Dendritic cell treated with granulocyte-macrophage colony-stimulating factor and Interleukin-4, amounts not matched to agents 40 ng/mL and 50 ng/mL, for 4 days (primary cell): ENCODE measurements around the gene C1orf21.

Experiments used
- H3K27ac Mint-ChIP-seq: one replicate; pipeline ENCODE4 v1.8.0; 2022; ENCODE audit warnings: mild to moderate bottlenecking, mixed read lengths
- H3K27me3 Mint-ChIP-seq: one replicate; pipeline ENCODE4 v1.8.0; 2022; ENCODE audit warnings: mild to moderate bottlenecking, mixed read lengths
- H3K36me3 Mint-ChIP-seq: one replicate; pipeline ENCODE4 v1.8.0; 2022; ENCODE audit warnings: low read depth, mixed read lengths
- H3K4me1 Mint-ChIP-seq: one replicate; pipeline ENCODE4 v1.8.0; 2022; ENCODE audit warnings: low read depth, mixed read lengths
- H3K4me3 Mint-ChIP-seq: one replicate; pipeline ENCODE4 v1.8.0; 2022; ENCODE audit warnings: mild to moderate bottlenecking, moderate library complexity, mixed read lengths
- H3K9me3 Mint-ChIP-seq: one replicate; pipeline ENCODE4 v1.8.0; 2022; ENCODE audit warnings: mixed read lengths
- intact Hi-C: fragments of 100-400 bp; cut with micrococcal nuclease; formaldehyde crosslinking; loops from one replicate; pipeline ENCODE4 v1.15.0; 2022

C1orf21 gene

GRCh38 chr1:184545601-184546000, 158.8 kb downstream of the C1orf21 start:
- Mint-ChIP-seq H3K9me3 (no peaks in the 10 kb centered on the region), H3K27ac (no peak overlapping the region), H3K27me3 (no peaks in the 10 kb centered on the region), H3K4me1 (no peaks in the 10 kb centered on the region), H3K36me3 (no peaks in the 10 kb centered on the region), H3K4me3 (no peak overlapping the region)
- intact Hi-C loops, result no loop called here

- no peak overlapping the region for H3K4me3 Mint-ChIP-seq
- H3K27ac Mint-ChIP-seq, result no peak overlapping the region
- no peaks in the 10 kb centered on the region for H3K36me3 Mint-ChIP-seq
- H3K9me3 Mint-ChIP-seq, result no peaks in the 10 kb centered on the region
- intact Hi-C loops, result no loop called here
- no peaks in the 10 kb centered on the region for H3K27me3 Mint-ChIP-seq
- no peaks in the 10 kb centered on the region for H3K4me1 Mint-ChIP-seq
Observed at GRCh38 chr1:184552446-184552845, 165.6 kb downstream of the C1orf21 start.

GRCh38 chr1:184553845-184554244, 167.0 kb downstream of the C1orf21 start:
- Mint-ChIP-seq H3K9me3 (no peaks in the 10 kb centered on the region), H3K27me3 (no peaks in the 10 kb centered on the region), H3K4me3 (no peak overlapping the region), H3K27ac (no peak overlapping the region), H3K4me1 (no peaks in the 10 kb centered on the region), H3K36me3 (no peaks in the 10 kb centered on the region)
- intact Hi-C loops, result no loop called here

- peaks cover 8% of the 10 kb centered on the region for H3K9me3 Mint-ChIP-seq
- H3K4me1 Mint-ChIP-seq, result peaks cover 9% of the 10 kb centered on the region
- no peaks in the 10 kb centered on the region for H3K27me3 Mint-ChIP-seq
- no peak overlapping the region for H3K4me3 Mint-ChIP-seq
- intact Hi-C loops, result no loop called here
- H3K36me3 Mint-ChIP-seq, result no peaks in the 10 kb centered on the region
- H3K27ac Mint-ChIP-seq, result no peak overlapping the region
Observed at GRCh38 chr1:184555665-184556641, 169.1 kb downstream of the C1orf21 start.

GRCh38 chr1:184556665-184557064, 169.8 kb downstream of the C1orf21 start:
- no peak overlapping the region for H3K4me3 Mint-ChIP-seq
- intact Hi-C loops, result no loop called here

GRCh38 chr1:184557423-184558347, 170.9 kb downstream of the C1orf21 start:
- Mint-ChIP-seq H3K4me3 (no peak overlapping the region), H3K27ac (no peak overlapping the region), H3K9me3 (peaks cover 8% of the 10 kb centered on the region)

More at GRCh38 chr1:184556665-184557064, 169.8 kb downstream of the C1orf21 start:
- Mint-ChIP-seq H3K9me3 (peaks cover 8% of the 10 kb centered on the region), H3K27me3 (no peaks in the 10 kb centered on the region), H3K4me1 (peaks cover 9% of the 10 kb centered on the region), H3K36me3 (no peaks in the 10 kb centered on the region), H3K27ac (no peak overlapping the region)

GRCh38 chr1:184558691-184559090, 171.9 kb downstream of the C1orf21 start:
- intact Hi-C loops, result no loop called here
- Mint-ChIP-seq H3K4me3 (no peak overlapping the region), H3K9me3 (peaks cover 8% of the 10 kb centered on the region), H3K4me1 (peaks cover 9% of the 10 kb centered on the region), H3K27me3 (no peaks in the 10 kb centered on the region), H3K36me3 (no peaks in the 10 kb centered on the region), H3K27ac (no peak overlapping the region)

More at GRCh38 chr1:184557423-184558347, 170.9 kb downstream of the C1orf21 start:
- Mint-ChIP-seq H3K36me3 (no peaks in the 10 kb centered on the region), H3K27me3 (no peaks in the 10 kb centered on the region), H3K4me1 (peaks cover 9% of the 10 kb centered on the region)
- intact Hi-C loops, result no loop called here

GRCh38 chr1:184559117-184559713, 172.4 kb downstream of the C1orf21 start:
- no peak overlapping the region for H3K27ac Mint-ChIP-seq

GRCh38 chr1:184562806-184563205, 176.0 kb downstream of the C1orf21 start:
- no peak overlapping the region for H3K4me3 Mint-ChIP-seq
- H3K9me3 Mint-ChIP-seq, result peaks cover 8% of the 10 kb centered on the region
- no peaks in the 10 kb centered on the region for H3K27me3 Mint-ChIP-seq
- no peaks in the 10 kb centered on the region for H3K36me3 Mint-ChIP-seq
- no peak overlapping the region for H3K27ac Mint-ChIP-seq
- intact Hi-C loops, result loop anchor here (2.0 to 5.0 kb wide), 3 partner anchors 99 to 488 kb away; no protein-coding TSS in a partner anchor
- peaks cover 15% of the 10 kb centered on the region for H3K4me1 Mint-ChIP-seq

More at GRCh38 chr1:184559117-184559713, 172.4 kb downstream of the C1orf21 start:
- Mint-ChIP-seq H3K9me3 (peaks cover 8% of the 10 kb centered on the region), H3K36me3 (no peaks in the 10 kb centered on the region), H3K4me1 (peaks cover 9% of the 10 kb centered on the region), H3K27me3 (no peaks in the 10 kb centered on the region), H3K4me3 (no peak overlapping the region)
- intact Hi-C loops, result no loop called here

- Mint-ChIP-seq H3K27me3 (no peaks in the 10 kb centered on the region), H3K4me3 (no peak overlapping the region), H3K9me3 (peaks cover 8% of the 10 kb centered on the region), H3K36me3 (no peaks in the 10 kb centered on the region), H3K27ac (no peak overlapping the region), H3K4me1 (peaks cover 20% of the 10 kb centered on the region)
- intact Hi-C loops, result loop anchor here (2.0 to 5.0 kb wide), 3 partner anchors 99 to 489 kb away; no protein-coding TSS in a partner anchor
Observed at GRCh38 chr1:184563308-184563707, 176.5 kb downstream of the C1orf21 start.

GRCh38 chr1:184567009-184567408, 180.2 kb downstream of the C1orf21 start:
- Mint-ChIP-seq H3K27ac (no peak overlapping the region), H3K27me3 (no peaks in the 10 kb centered on the region), H3K36me3 (no peaks in the 10 kb centered on the region), H3K4me3 (no peak overlapping the region), H3K4me1 (peaks cover 13% of the 10 kb centered on the region), H3K9me3 (no peaks in the 10 kb centered on the region)
- intact Hi-C loops, result no loop called here

- Mint-ChIP-seq H3K36me3 (no peaks in the 10 kb centered on the region), H3K27ac (no peak overlapping the region), H3K4me1 (peaks cover 13% of the 10 kb centered on the region), H3K9me3 (no peaks in the 10 kb centered on the region), H3K4me3 (no peak overlapping the region), H3K27me3 (no peaks in the 10 kb centered on the region)
- intact Hi-C loops, result no loop called here
Observed at GRCh38 chr1:184567637-184568036, 180.8 kb downstream of the C1orf21 start.

- no peak overlapping the region for H3K27ac Mint-ChIP-seq
- no peaks in the 10 kb centered on the region for H3K36me3 Mint-ChIP-seq
- H3K4me1 Mint-ChIP-seq, result peaks cover 13% of the 10 kb centered on the region
- intact Hi-C loops, result no loop called here
- H3K9me3 Mint-ChIP-seq, result no peaks in the 10 kb centered on the region
- no peaks in the 10 kb centered on the region for H3K27me3 Mint-ChIP-seq
- H3K4me3 Mint-ChIP-seq, result no peak overlapping the region
Observed at GRCh38 chr1:184568148-184568547, 181.3 kb downstream of the C1orf21 start.
